Gastrocnemius medialis (tissue), 4 donors: ENCODE data around the gene TMEM51.

Experiments used
- CTCF ChIP-seq, 5 experiments: fragments of 450-650 bp in 3 of 5; fragments of 200-600 bp in 2 of 5; sonication (generic) in 2 of 5; IDR thresholded peaks in 4 of 5; conservative IDR thresholded peaks in 1 of 5; 1 replicate in 4 of 5; 2 replicates in 1 of 5; pipeline ENCODE4 v1.5.1; 2016 to 2019; ENCODE audit warnings: antibody characterized with exemption in 5 of 5, mild to moderate bottlenecking in 3 of 5, moderate library complexity in 3 of 5
- POLR2A ChIP-seq, 2 donors: fragments of 450-650 bp; IDR thresholded peaks; one replicate each; pipeline ENCODE4 v1.6.1; 2017; ENCODE audit warnings: antibody characterized with exemption in 2 of 2, mild to moderate bottlenecking in 2 of 2, moderate library complexity in 2 of 2

DNA sequence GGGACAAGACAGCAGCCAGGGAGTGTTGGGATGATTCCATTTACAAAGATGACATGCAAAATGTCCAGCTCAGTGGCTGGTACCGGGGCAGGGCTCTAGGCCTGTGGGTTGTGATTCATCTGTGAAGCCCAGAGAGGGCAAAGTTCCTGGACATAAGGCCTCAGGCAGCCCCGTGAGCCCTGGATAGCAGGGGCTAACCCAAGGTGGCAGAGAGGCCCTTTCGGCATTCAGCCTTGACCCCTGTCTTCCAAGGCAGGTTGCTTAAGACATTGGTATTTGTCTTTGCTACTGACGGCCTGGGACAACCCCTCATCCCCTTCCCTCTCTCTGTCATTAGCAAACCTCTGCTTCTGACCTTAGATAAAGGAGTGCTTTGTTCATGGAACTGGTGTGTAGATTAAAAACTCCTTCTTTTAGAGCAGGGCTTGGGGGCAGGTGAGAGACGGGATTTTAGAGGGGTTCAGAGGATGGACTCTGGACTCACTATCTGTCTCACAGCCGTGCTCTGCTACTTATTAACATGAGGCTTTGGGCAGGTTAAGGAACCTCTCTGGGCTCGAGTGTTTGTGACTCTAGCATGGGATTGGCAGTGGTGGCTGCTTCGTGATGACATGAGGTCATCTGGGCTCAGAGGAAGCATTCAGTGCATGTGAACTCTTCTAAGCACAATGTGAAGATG, 36.3 kb downstream of the TMEM51 start:
- TF ChIP-seq POLR2A (IDR thresholded peaks at IDR 0.05) (no peak), CTCF (IDR thresholded peaks at IDR 0.05 in 4 of 5, conservative IDR thresholded peaks at IDR 0.05 in 1 of 5) (no peak)
